Measurements from ENCODE around the gene ATP5ME. TPM values are rescaled to one million over a fixed set of nuclear protein-coding genes. Genes with fewer than 3 reads are reported as not detected.
"Not testable (repeated sequence)": the region's sequence is repeated elsewhere in the genome, so short reads cannot be mapped to it uniquely, and the experiment has no call there.

ATP5ME gene
- total RNA-seq, 2 experiments from 2014 or later: 184 to 191 TPM

- POLR2A ChIA-PET: no interaction called here
- H3K9me3 Mint-ChIP-seq: peaks cover 3% of the 10 kb centered on the region
- no peaks in the 10 kb centered on the region for H3K36me3 Mint-ChIP-seq
- H3K27me3 Mint-ChIP-seq: peaks cover 4% of the 10 kb centered on the region
- DNase-seq: no peak
- no peaks in the 10 kb centered on the region for H3K4me1 Mint-ChIP-seq
- no peak overlapping the region for H3K4me3 Mint-ChIP-seq
- H3K27ac Mint-ChIP-seq: no peak overlapping the region
- ATAC-seq (ENCODE audit: low read depth): no peak
Measured at GRCh38 chr4:648579-649292, 25.3 kb downstream of the ATP5ME start.

- ATAC-seq (ENCODE audit: low read depth): no peak
- peaks cover 4% of the 10 kb centered on the region for H3K27me3 Mint-ChIP-seq
- no peaks in the 10 kb centered on the region for H3K36me3 Mint-ChIP-seq
- no peak overlapping the region for H3K4me3 Mint-ChIP-seq
- POLR2A ChIA-PET: no interaction called here
- no peak overlapping the region for H3K27ac Mint-ChIP-seq
- DNase-seq: no peak
- peaks cover 3% of the 10 kb centered on the region for H3K9me3 Mint-ChIP-seq
- no peaks in the 10 kb centered on the region for H3K4me1 Mint-ChIP-seq
Measured at GRCh38 chr4:647481-647880, 26.6 kb downstream of the ATP5ME start.

DNA sequence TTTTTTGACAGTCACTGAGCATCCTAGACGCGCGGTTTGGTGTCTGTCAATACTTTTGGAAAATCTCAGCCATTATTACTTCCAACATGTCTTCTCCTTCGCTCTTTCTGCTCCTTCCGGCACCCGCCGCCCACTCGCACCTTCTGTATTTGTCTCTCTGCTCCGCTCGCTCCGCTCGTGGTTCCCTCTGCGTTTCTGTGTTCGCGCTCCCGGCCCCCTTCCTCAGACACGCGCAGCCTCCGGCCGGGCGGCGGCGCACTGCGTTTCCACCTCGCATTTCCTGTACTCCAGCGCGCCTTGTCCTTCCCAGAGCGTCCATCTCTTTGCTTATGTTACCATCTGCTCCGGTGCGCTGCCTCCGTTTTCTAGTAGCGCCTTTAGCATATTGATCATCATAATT, 27.6 kb downstream of the ATP5ME start:
- H3K27me3 Mint-ChIP-seq: peaks cover 4% of the 10 kb centered on the region
- DNase-seq: no peak
- no peak for ATAC-seq (ENCODE audit: low read depth)
- no peaks in the 10 kb centered on the region for H3K36me3 Mint-ChIP-seq
- H3K4me3 Mint-ChIP-seq: peak overlapping the region; percentile 46
- H3K4me1 Mint-ChIP-seq: no peaks in the 10 kb centered on the region
- H3K9me3 Mint-ChIP-seq: peaks cover 3% of the 10 kb centered on the region
- H3K27ac Mint-ChIP-seq: no peak overlapping the region
- POLR2A ChIA-PET: no interaction called here

- H3K4me3 Mint-ChIP-seq; POLR2A ChIA-PET; H3K36me3 Mint-ChIP-seq; H3K27ac Mint-ChIP-seq; H3K4me1 Mint-ChIP-seq; H3K27me3 Mint-ChIP-seq; H3K9me3 Mint-ChIP-seq; ATAC-seq (ENCODE audit: low read depth); DNase-seq: not testable (repeated sequence)
Measured at GRCh38 chr4:642366-642765, 31.7 kb downstream of the ATP5ME start.

DNA sequence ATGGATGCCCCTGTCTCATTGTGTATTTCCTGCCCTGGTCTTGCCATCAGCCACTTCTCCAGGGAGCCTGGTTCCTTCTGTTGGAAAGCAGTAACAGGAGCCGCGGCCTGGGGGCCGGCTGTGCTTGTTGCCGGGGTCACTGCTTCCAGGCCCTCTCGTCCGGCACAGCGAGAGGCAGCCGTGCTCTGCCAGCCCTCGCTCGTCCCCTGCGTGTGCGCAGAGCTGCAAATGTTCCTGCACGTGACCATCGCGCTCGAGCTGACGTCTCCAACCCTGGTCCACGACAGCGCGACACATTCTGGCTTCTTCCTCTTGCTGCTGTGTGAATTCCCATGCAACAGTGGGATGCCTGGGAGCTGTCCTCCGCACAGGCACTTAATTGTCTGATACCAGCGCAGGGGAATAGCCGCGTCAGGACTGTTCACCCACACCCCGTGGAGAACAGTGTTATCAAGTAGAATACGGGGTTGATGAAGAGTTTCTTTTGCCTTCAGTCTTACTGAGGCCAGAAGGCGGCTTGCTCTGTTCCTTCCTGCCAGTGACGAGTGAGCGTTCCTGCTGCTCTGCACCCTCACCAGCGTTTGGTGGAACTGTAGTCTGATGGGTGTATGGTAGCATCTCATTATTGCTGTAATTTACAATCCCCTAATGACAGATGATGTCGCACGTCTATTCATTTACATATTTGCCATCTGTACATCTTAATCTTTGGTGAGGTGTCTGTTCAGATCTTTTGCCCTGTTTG, 36.4 kb downstream of the ATP5ME start:
- H3K27me3 Mint-ChIP-seq: peaks cover 3% of the 10 kb centered on the region
- peaks cover 5% of the 10 kb centered on the region for H3K9me3 Mint-ChIP-seq

GRCh38 chr4:636628-637159, 37.4 kb downstream of the ATP5ME start:
- no peak overlapping the region for H3K27ac Mint-ChIP-seq
- DNase-seq (no peak), ATAC-seq (ENCODE audit: low read depth) (no peak)
- H3K27me3 Mint-ChIP-seq: peaks cover 3% of the 10 kb centered on the region
- H3K36me3 Mint-ChIP-seq: no peaks in the 10 kb centered on the region
- POLR2A ChIA-PET: no interaction called here
- H3K4me3 Mint-ChIP-seq: no peak overlapping the region
- H3K4me1 Mint-ChIP-seq: no peaks in the 10 kb centered on the region
- peaks cover 11% of the 10 kb centered on the region for H3K9me3 Mint-ChIP-seq

More for the DNA sequence above, 36.4 kb downstream of the ATP5ME start:
- no peaks in the 10 kb centered on the region for H3K4me1 Mint-ChIP-seq
- ATAC-seq (ENCODE audit: low read depth): no peak
- no peak overlapping the region for H3K27ac Mint-ChIP-seq
- POLR2A ChIA-PET: no interaction called here
- DNase-seq: no peak
- no peak overlapping the region for H3K4me3 Mint-ChIP-seq
- H3K36me3 Mint-ChIP-seq: no peaks in the 10 kb centered on the region

GRCh38 chr4:635851-636627, 38.0 kb downstream of the ATP5ME start:
- Mint-ChIP-seq H3K9me3 (peaks cover 14% of the 10 kb centered on the region), H3K4me1 (no peaks in the 10 kb centered on the region), H3K4me3 (no peak overlapping the region), H3K27me3 (peaks cover 3% of the 10 kb centered on the region), H3K27ac (no peak overlapping the region), H3K36me3 (no peaks in the 10 kb centered on the region)
- ATAC-seq (ENCODE audit: low read depth) (no peak), DNase-seq (no peak)
- POLR2A ChIA-PET: no interaction called here

- DNase-seq; H3K4me3 Mint-ChIP-seq; H3K27me3 Mint-ChIP-seq; H3K36me3 Mint-ChIP-seq; H3K27ac Mint-ChIP-seq; ATAC-seq (ENCODE audit: low read depth); POLR2A ChIA-PET; H3K4me1 Mint-ChIP-seq: not testable (repeated sequence)
- peaks cover 11% of the 10 kb centered on the region for H3K9me3 Mint-ChIP-seq
Measured at GRCh38 chr4:635066-635835, 38.8 kb downstream of the ATP5ME start.

DNA sequence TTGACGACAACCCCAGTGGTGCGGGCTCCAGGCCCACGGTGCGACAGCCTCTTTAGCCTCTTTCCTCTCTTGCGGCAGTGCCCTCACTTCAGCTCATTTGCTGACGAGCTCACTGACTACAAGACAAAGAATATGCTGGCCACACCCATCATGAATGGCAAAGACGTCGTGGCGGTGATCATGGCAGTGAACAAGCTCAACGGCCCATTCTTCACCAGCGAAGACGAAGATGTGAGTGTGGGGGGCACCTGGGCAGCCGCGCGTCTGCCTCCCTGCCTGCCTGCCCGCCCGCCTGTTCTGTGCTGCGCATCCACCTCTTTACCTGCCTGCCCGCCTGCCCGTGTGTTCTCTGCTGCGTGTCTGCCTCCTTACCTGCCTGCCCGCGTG, 39.5 kb downstream of the ATP5ME start:
- no peaks in the 10 kb centered on the region for H3K4me1 Mint-ChIP-seq
- no peak for ATAC-seq (ENCODE audit: low read depth)
- no peak for DNase-seq
- peaks cover 11% of the 10 kb centered on the region for H3K9me3 Mint-ChIP-seq
- H3K27me3 Mint-ChIP-seq: peaks cover 3% of the 10 kb centered on the region
- no peak overlapping the region for H3K4me3 Mint-ChIP-seq
- H3K36me3 Mint-ChIP-seq: no peaks in the 10 kb centered on the region
- POLR2A ChIA-PET: no interaction called here
- H3K27ac Mint-ChIP-seq: no peak overlapping the region

- Mint-ChIP-seq H3K27ac (no peak overlapping the region), H3K36me3 (no peaks in the 10 kb centered on the region), H3K4me3 (no peak overlapping the region), H3K27me3 (peaks cover 3% of the 10 kb centered on the region), H3K9me3 (peaks cover 11% of the 10 kb centered on the region), H3K4me1 (no peaks in the 10 kb centered on the region)
- no peak for ATAC-seq (ENCODE audit: low read depth)
- no peak for DNase-seq
- POLR2A ChIA-PET: no interaction called here
Measured at GRCh38 chr4:633976-634598, 40.0 kb downstream of the ATP5ME start.

DNA sequence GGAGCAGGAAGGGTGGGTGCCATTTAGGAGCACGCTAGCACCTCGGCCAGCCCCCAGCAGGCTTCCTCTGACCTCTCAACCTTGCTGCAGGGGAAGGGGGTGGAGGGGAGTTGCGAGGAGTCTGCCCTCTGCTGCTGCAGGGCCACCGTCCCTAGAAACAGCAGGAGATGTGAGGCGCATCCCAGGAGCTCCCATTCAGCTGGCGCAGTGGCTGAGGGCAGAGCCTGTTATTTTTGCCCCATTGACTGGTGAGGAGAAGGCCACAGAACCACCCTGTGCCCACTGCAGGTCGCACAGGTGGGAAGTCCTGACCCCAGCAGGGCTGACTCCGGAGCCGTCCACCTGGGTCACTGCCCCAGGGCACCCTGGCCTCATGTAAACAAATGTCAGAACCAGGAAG, 40.7 kb downstream of the ATP5ME start:
- peaks cover 11% of the 10 kb centered on the region for H3K9me3 Mint-ChIP-seq
- POLR2A ChIA-PET: no interaction called here
- ATAC-seq (ENCODE audit: low read depth) (no peak), DNase-seq (no peak)
- H3K4me3 Mint-ChIP-seq: no peak overlapping the region
- no peaks in the 10 kb centered on the region for H3K4me1 Mint-ChIP-seq
- H3K27me3 Mint-ChIP-seq: peaks cover 3% of the 10 kb centered on the region
- H3K36me3 Mint-ChIP-seq: no peaks in the 10 kb centered on the region
- no peak overlapping the region for H3K27ac Mint-ChIP-seq

DNA sequence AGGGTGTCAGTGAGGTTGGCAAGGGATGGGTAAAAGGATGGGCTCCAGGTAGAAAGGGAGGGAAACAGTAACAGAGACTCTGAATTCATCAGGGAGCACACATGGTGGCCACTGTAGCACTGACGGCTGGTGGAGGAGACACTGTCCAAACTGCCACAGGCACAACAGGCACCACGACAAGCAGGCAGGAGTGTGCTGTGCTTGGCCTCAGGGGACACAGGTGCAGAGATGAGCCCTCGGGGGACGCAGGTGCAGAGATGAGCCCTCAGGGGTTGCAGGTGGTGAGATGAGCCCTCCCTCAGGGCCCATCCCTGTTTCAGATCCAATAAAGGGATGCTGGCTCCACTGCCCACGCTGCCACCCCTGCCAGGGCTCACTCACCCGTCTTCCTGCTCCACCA, 41.1 kb downstream of the ATP5ME start:
- Mint-ChIP-seq H3K4me1 (no peaks in the 10 kb centered on the region), H3K9me3 (peaks cover 11% of the 10 kb centered on the region), H3K27ac (no peak overlapping the region), H3K4me3 (no peak overlapping the region), H3K36me3 (no peaks in the 10 kb centered on the region), H3K27me3 (peaks cover 3% of the 10 kb centered on the region)
- no peak for ATAC-seq (ENCODE audit: low read depth)
- POLR2A ChIA-PET: no interaction called here
- no peak for DNase-seq
